Smooth muscle cell (in vitro differentiated cells): ENCODE results near the gene PATL1. TPM values are rescaled to one million over a fixed set of nuclear protein-coding genes. Genes with fewer than 3 reads are reported as not detected.

Experiments used
- DNase-seq: peaks from one replicate; lab custom pipeline; 2025; ENCODE audit not compliant: unreplicated experiment; lab: John Stamatoyannopoulos, UW
- H2AFZ ChIP-seq: fragments of 200-600 bp; sonication (generic); 2 replicates; pipeline ENCODE4 v1.6.0; 2016; ENCODE audit warnings: antibody characterized with exemption, low read depth, mild to moderate bottlenecking
- H3F3A ChIP-seq: fragments of 200-600 bp; sonication (generic); 2 replicates; pipeline ENCODE4 v1.6.0; 2017; ENCODE audit warnings: antibody characterized with exemption, low read depth
- H3K27ac ChIP-seq: fragments of 200-600 bp; sonication (generic); 2 replicates; pipeline ENCODE4 v1.5.1; 2016; ENCODE audit warnings: low read depth, mild to moderate bottlenecking
- H3K27me3 ChIP-seq: fragments of 200-600 bp; sonication (generic); 2 replicates; pipeline ENCODE4 v1.6.1; 2016; ENCODE audit warnings: low read depth, mild to moderate bottlenecking
- H3K36me3 ChIP-seq: fragments of 200-600 bp; sonication (generic); 2 replicates; pipeline ENCODE4 v1.5.1; 2016; ENCODE audit warnings: low read depth
- H3K4me1 ChIP-seq: fragments of 200-600 bp; sonication (generic); 2 replicates; pipeline ENCODE4 v1.5.1; 2016; ENCODE audit warnings: low read depth
- H3K4me2 ChIP-seq: fragments of 200-600 bp; sonication (generic); 2 replicates; pipeline ENCODE4 v1.6.0; 2016; ENCODE audit warnings: mild to moderate bottlenecking
- H3K4me3 ChIP-seq: fragments of 200-600 bp; sonication (generic); 2 replicates; pipeline ENCODE4 v1.5.1; 2016; ENCODE audit warnings: mild to moderate bottlenecking
- H3K79me2 ChIP-seq: fragments of 200-600 bp; sonication (generic); 2 replicates; pipeline ENCODE4 v1.6.0; 2016; ENCODE audit warnings: low read depth, mild to moderate bottlenecking
- H3K9ac ChIP-seq: fragments of 200-600 bp; sonication (generic); 2 replicates; pipeline ENCODE4 v1.6.0; 2016; ENCODE audit warnings: low read depth
- H3K9me3 ChIP-seq: fragments of 200-600 bp; sonication (generic); replicated peaks from 2 replicates; pipeline ENCODE4 v1.5.1; 2016; ENCODE audit warnings: low read depth
- H4K20me1 ChIP-seq: fragments of 200-600 bp; sonication (generic); 2 replicates; pipeline ENCODE4 v1.6.0; 2016; ENCODE audit warnings: low read depth
- WGBS: methylation state at CpG from one replicate; pipeline ENCODE4 v1.1.7; 2016; ENCODE audit warnings: low lambda C conversion rate; 5-methylcytosine and 5-hydroxymethylcytosine counted together
- polyA plus RNA-seq: library from polyadenylated mRNA; unstranded; fragments of >200 nt; fragmentation: Nextera tagmentation; extraction: Ambion mirVana; gene quantifications from 2 replicates; pipeline ENCODE4 v1.2.1, GENCODE V29; 2016
- total RNA-seq: library from RNA; depleted of rRNA; stranded (reverse); fragments of >200 nt; gene quantifications from 2 replicates; pipeline ENCODE4 v1.2.3, GENCODE V29; 2014
- TF ChIP-seq, protein P1 (sequence below): fragments of 200-600 bp; sonication (generic); IDR thresholded peaks from 2 replicates; pipeline ENCODE4 v1.5.1; 2017; ENCODE audit warnings: borderline replicate concordance, mild to moderate bottlenecking, antibody characterized with exemption; ENCODE audit not compliant: insufficient read depth, poor library complexity, severe bottlenecking

The PATL1 gene
- total and polyA plus RNA-seq, 2 experiments from 2014 or later, result 16.5 to 35.2 TPM

DNA sequence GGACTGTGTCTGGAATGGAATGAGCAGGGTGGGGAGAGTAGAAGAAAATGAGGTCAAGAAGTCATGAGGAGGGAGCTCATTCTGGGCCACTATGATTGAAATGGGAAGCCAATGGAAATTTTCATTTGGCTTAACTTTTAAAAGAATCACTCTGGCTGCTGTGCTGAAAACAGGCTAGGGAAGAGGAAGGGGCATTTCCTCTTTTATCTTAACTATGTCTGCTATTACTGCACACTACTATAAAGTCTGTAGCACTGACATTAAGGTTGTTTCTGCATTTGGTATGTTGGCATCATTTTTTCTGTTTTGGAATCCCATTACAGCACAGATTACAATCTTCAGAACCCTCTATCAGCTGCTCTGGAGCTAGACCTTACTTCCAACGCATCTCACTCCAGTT, 8.2 kb downstream of the PATL1 start:
- H3K36me3 ChIP-seq, result peaks cover 50% of the 10 kb centered on the region
- no peaks in the 10 kb centered on the region for H3K27me3 ChIP-seq
- no peaks in the 10 kb centered on the region for H3K9me3 ChIP-seq
- 96% methylated on average over 1 of the region's 1 CpG for WGBS
- H3K9ac ChIP-seq, result no peak overlapping the region
- no peaks in the 10 kb centered on the region for H3F3A ChIP-seq
- no peak overlapping the region for H3K4me3 ChIP-seq
- H4K20me1 ChIP-seq, result peaks cover 34% of the 10 kb centered on the region
- H3K27ac ChIP-seq, result no peak overlapping the region
- no peak for DNase-seq
- TF ChIP-seq, protein P1, sequence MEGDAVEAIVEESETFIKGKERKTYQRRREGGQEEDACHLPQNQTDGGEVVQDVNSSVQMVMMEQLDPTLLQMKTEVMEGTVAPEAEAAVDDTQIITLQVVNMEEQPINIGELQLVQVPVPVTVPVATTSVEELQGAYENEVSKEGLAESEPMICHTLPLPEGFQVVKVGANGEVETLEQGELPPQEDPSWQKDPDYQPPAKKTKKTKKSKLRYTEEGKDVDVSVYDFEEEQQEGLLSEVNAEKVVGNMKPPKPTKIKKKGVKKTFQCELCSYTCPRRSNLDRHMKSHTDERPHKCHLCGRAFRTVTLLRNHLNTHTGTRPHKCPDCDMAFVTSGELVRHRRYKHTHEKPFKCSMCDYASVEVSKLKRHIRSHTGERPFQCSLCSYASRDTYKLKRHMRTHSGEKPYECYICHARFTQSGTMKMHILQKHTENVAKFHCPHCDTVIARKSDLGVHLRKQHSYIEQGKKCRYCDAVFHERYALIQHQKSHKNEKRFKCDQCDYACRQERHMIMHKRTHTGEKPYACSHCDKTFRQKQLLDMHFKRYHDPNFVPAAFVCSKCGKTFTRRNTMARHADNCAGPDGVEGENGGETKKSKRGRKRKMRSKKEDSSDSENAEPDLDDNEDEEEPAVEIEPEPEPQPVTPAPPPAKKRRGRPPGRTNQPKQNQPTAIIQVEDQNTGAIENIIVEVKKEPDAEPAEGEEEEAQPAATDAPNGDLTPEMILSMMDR, result no peak
- no peaks in the 10 kb centered on the region for H3K4me1 ChIP-seq
- no peak overlapping the region for H3K4me2 ChIP-seq
- peaks cover 42% of the 10 kb centered on the region for H3K79me2 ChIP-seq
- H2AFZ ChIP-seq, result no peak overlapping the region

DNA sequence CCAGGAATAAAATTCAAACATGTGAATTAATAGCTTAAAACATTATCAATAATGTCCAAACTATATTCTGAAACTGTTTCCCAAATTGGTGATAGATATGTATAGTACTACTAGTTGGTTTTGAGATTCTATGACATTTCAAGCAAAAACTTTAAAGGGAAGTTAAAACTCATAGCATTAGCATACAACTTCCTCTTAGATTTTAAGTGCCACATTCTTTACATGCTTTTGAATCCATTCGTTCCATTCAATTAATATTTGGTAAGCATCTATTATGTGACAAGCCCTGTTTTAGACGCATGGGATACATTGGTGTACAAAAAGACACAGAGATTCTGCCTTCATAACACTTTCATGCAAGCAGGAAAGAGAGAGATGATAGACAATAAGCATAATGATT, 8.9 kb downstream of the PATL1 start:
- H3K27ac ChIP-seq, result no peak overlapping the region
- no peaks in the 10 kb centered on the region for H3F3A ChIP-seq
- H3K79me2 ChIP-seq, result peaks cover 35% of the 10 kb centered on the region
- no peaks in the 10 kb centered on the region for H3K9me3 ChIP-seq
- H4K20me1 ChIP-seq, result peaks cover 34% of the 10 kb centered on the region
- H3K36me3 ChIP-seq, result peaks cover 55% of the 10 kb centered on the region
- no peak overlapping the region for H2AFZ ChIP-seq
- WGBS, result 78% methylated on average over 2 of the region's 2 CpGs
- TF ChIP-seq, protein P1, result no peak
- H3K4me3 ChIP-seq, result no peak overlapping the region
- H3K4me2 ChIP-seq, result no peak overlapping the region
- H3K27me3 ChIP-seq, result no peaks in the 10 kb centered on the region
- DNase-seq, result no peak
- H3K4me1 ChIP-seq, result no peaks in the 10 kb centered on the region
- no peak overlapping the region for H3K9ac ChIP-seq

DNA sequence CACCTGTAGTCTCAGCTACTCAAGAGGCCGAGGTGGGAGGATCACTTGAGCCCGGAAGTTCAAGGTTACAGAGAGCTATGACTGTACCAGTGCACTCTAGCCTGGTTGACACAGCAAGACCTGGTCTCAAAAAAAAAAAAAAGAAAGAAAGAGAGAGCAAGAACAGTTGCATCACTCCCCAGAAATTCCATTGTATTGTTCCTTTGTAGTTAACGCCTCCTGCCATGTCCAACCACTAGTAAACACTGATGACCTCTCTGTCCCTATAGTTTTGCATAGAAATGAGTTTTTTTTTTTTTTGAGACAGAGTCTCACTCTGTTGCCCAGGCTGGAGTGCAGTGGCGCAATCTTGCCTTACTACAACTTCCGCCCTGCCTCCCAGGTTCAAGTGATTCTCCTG, 10.8 kb downstream of the PATL1 start:
- Histone ChIP-seq H3K4me1 (no peaks in the 10 kb centered on the region), H3K27ac (no peak overlapping the region), H2AFZ (no peak overlapping the region), H3K4me2 (no peak overlapping the region), H3K36me3 (peaks cover 59% of the 10 kb centered on the region), H3K79me2 (peaks cover 19% of the 10 kb centered on the region), H3K9ac (no peak overlapping the region), H3K4me3 (no peak overlapping the region), H3K27me3 (no peaks in the 10 kb centered on the region), H3F3A (no peaks in the 10 kb centered on the region), H4K20me1 (peaks cover 26% of the 10 kb centered on the region), H3K9me3 (no peaks in the 10 kb centered on the region)
- TF ChIP-seq, protein P1, result no peak
- DNase-seq, result no peak
- whole genome bisulfite sequencing, result 99% methylated on average over 5 of the region's 5 CpGs

DNA sequence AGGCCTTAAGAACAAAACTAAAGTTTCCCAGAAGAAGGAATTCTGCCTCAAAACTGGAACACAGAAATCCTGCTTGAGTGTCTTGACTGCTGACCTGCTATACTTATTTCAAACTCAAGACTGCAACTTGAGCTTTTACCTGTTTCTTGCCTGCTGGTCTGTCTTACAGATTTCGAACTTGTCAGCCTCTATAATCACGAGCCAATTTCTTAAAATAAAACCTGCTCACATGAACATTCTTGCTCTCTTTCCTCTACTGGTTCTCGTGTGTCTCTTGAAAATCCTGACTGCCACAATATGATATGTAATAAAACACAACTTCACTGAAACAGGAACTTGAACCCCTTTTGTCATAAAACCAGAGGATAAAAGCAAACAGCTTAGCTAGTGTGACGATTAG, 13.9 kb downstream of the PATL1 start:
- no peak overlapping the region for H3K27ac ChIP-seq
- H3K4me1 ChIP-seq, result no peaks in the 10 kb centered on the region
- no peak overlapping the region for H3K4me3 ChIP-seq
- H2AFZ ChIP-seq, result no peak overlapping the region
- DNase-seq, result no peak
- H3F3A ChIP-seq, result no peaks in the 10 kb centered on the region
- peaks cover 5% of the 10 kb centered on the region for H4K20me1 ChIP-seq
- H3K9ac ChIP-seq, result no peak overlapping the region
- H3K9me3 ChIP-seq, result no peaks in the 10 kb centered on the region
- H3K27me3 ChIP-seq, result no peaks in the 10 kb centered on the region
- 95% methylated on average over 4 of the region's 4 CpGs for WGBS
- TF ChIP-seq, protein P1, result no peak
- no peaks in the 10 kb centered on the region for H3K79me2 ChIP-seq
- peaks cover 77% of the 10 kb centered on the region for H3K36me3 ChIP-seq
- no peak overlapping the region for H3K4me2 ChIP-seq
